GM18505 (cell line): ENCODE data around the gene SLC15A4.

Source experiments
- ATAC-seq: cut with Tn5 transposase; IDR thresholded peaks from one replicate; pipeline ENCODE4 v1.9.1; 2021; ENCODE audit not compliant: unreplicated experiment
- POLR2A ChIP-seq: IDR thresholded peaks from 4 replicates; pipeline ENCODE4 v1.6.1; 2011; ENCODE audit warnings: borderline replicate concordance; ENCODE audit not compliant: insufficient read depth, insufficient read length; ENCODE audit errors: extremely low read depth

Gene SLC15A4

GRCh38 chr12:128790653-128791373 lies 32.9 kb downstream of the SLC15A4 start:
- no peak for ATAC-seq
- no peak for TF ChIP-seq POLR2A

DNA sequence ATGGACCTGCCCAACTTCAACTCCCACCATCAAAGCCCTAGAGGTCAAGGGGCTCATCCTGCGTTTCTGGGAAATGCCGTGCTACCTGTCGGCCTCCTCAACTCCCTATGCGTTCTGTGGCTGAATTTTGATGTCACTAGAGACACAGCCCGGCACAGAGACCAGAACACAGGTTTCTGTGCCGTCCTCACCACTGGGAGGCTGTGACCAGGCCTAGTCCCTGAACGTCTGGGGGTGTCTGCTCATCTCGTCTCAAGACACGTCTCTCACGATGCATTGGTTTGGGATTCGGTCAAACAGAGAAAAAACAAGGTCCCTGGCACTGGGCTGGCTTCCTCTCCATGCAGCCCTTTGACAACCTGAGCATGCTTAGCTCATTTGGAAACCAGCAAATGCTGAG lies 33.5 kb downstream of the SLC15A4 start:
- no peak for ATAC-seq
- TF ChIP-seq POLR2A = peak; percentile 23

DNA sequence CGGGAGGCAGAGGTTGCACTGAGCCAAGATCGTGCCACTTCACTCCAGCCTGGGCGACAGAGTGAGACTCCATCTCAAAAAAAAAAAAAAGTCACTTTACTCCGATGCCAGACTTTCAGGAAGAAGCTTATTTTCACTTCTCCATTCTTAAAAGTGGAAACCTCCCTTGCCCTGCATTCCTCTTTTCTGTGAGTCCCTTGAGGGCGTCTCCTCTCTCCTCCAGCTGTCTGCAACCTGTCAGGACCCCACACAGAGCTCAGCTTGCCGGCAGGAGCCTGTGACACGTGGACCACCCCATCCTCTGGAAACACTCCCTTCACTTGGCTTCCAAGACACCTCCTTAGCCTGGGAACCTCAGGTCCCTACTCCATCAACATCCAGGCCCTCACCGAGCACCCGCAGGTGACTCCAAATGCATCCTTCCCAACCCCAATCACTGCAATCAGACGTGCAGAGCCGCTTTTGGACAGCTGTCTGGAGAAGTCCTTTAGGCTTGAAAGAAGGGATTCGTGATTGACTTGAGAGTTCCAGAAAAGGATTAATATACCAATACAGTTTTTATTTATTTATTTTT lies 34.3 kb downstream of the SLC15A4 start:
- ATAC-seq = no peak

GRCh38 chr12:128787827-128788226 lies 35.9 kb downstream of the SLC15A4 start:
- ATAC-seq = no peak
- no peak for TF ChIP-seq POLR2A

More for the DNA sequence above, 34.3 kb downstream of the SLC15A4 start:
- no peak for TF ChIP-seq POLR2A

GRCh38 chr12:128786741-128787391 lies 36.9 kb downstream of the SLC15A4 start:
- ATAC-seq = no peak
- TF ChIP-seq POLR2A = no peak

DNA sequence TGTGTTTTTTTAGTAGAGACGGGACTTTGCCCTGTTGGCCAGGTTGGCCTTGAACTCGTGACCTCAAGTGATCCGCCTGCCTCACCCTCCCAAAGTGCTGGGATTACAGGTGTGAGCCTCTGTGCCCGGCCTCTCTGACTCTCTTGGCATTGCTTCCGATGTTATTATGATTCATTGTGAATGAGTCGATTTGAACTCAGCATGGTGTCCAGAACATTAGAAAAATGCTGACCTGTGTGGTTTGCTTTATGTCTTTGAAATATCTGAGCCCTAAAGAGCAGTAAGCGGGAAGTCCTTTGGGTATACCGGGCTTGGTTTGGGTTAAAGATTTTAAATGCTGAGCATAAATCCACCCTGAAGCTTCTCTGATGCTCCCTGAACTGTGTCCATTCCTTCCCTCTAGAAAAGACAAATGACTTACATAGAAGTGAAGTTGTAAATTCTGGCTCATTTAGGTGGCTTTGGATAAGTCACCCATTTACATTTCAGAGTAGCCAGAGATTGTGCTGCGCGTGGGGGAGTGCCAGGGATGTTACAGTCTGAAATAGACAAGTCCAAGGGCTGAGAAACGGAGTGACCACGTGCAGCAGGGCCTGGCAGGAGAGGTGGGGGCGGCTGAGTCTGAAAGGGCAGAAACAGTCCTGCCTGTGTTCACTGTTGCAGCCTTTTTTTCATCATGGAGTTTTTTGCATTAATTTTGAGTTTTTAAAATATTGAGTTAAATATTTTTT lies 39.6 kb downstream of the SLC15A4 start:
- no peak for TF ChIP-seq POLR2A

GRCh38 chr12:128783129-128783574 lies 40.6 kb downstream of the SLC15A4 start:
- TF ChIP-seq POLR2A = no peak
- ATAC-seq = peak; percentile 83

More for the DNA sequence above, 39.6 kb downstream of the SLC15A4 start:
- ATAC-seq = no peak

DNA sequence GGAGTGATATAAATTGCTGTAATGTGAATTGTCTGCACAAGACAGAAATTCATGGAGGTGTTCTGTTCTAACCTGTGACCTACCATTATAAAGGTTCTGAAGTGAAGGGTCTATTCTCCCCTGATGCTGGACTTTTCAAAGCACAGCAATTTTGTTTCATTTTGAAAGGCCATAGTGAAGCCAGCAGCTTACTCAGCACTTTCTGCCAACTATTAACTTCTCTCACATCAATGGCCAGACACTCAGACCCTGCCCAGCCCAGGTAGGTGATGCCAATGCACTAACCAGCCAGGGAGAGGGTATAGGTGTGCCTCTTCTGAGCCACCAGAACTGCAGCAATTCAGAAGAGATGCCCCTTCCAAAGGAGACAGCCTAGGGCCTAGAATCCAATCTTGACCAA lies 43.9 kb downstream of the SLC15A4 start:
- no peak for TF ChIP-seq POLR2A
- no peak for ATAC-seq

GRCh38 chr12:128772249-128772648 lies 51.5 kb downstream of the SLC15A4 start:
- no peak for TF ChIP-seq POLR2A
- no peak for ATAC-seq

GRCh38 chr12:128771681-128772080 lies 52.1 kb downstream of the SLC15A4 start:
- no peak for ATAC-seq
- TF ChIP-seq POLR2A = no peak

DNA sequence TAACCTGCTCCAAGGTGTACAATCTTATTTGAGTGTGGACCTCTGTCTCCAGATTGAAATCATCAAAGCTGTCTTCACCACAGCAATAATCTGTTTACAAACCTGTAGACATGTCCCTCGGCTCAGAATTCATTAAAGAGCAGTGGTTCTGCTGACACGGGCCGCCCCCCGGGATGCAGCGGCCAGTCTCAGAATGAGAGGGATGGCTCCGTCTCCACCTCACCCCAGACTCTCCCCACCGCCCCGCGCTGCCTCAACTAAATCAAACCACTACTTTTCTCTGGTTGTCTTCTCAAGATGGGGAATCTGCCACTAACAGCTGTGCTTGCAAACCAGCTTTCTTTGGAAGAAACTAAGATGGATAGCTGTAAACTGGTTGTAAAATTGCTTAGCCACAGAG lies 56.2 kb downstream of the SLC15A4 start:
- no peak for ATAC-seq
- TF ChIP-seq POLR2A = no peak

DNA sequence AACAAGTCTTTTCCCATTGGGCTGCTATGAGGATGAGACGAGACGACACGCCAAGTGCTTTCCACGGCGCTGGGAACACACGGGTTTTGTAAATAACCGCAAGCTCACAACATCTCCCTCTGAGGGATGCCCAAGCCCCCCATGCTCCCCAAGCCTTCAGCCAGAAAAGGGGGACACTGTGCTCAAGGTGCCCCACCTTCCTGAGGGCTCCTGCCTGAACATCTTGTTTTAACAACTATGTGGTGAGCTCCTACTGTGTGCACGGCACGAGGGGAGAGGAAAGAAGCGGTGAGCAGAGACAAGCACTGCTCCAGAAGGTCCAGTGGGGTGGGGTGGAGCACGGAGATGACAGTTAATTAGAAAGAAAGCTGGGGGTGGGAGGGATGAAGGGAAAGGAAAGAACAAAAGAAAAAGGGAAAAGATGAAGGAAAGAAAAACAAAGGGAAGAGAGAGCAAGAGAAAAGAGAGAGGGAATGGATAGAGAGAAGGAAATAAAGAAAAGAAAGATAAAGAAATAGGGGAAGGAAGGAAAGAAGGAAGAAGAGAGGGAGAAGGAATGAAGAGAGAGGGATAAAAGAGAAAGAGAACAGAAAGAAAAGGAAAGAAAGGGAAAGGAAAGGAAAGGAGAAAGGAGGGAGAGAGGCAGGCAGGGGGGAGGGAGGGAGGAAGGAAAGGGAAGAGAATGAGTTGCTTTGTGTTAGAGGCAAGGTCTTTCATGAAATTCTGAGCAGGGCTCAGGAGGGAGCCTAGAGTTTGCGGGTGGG lies 56.8 kb downstream of the SLC15A4 start:
- ATAC-seq = no peak
- no peak for TF ChIP-seq POLR2A

GRCh38 chr12:128763395-128763794 lies 60.4 kb downstream of the SLC15A4 start:
- no peak for TF ChIP-seq POLR2A

More at GRCh38 chr12:128763395-128763794, 60.4 kb downstream of the SLC15A4 start:
- no peak for ATAC-seq
